DMS53 treated with DMSO at 0.1 percent for 48 hours (cell line): ENCODE data around the gene LCNL1.
A peak's percentile ranks its signal among the peaks of the same experiment; 100 is the strongest.

Source experiments
- DNase-seq: peaks from one replicate; lab custom pipeline; 2025; ENCODE audit not compliant: unreplicated experiment; lab: John Stamatoyannopoulos, UW

The LCNL1 gene

GRCh38 chr9:136982232-136983051 lies at the start of gene LCNL1:
LCNL1 (plus strand) TSS chr9:136982993; CDS start chr9:136983587, 594 bp downstream.
- no peak for DNase-seq

- no peak for DNase-seq
Observed at GRCh38 chr9:136934277-136934676, 48.5 kb upstream of the LCNL1 start.

- DNase-seq: no peak
Observed at GRCh38 chr9:136935651-136936050, 47.1 kb upstream of the LCNL1 start.

GRCh38 chr9:136936645-136937170 lies 46.1 kb upstream of the LCNL1 start:
- DNase-seq: no peak

- DNase-seq: no peak
Observed at GRCh38 chr9:136937186-136938001, 45.4 kb upstream of the LCNL1 start.

GRCh38 chr9:136939431-136939995 lies 43.3 kb upstream of the LCNL1 start:
- DNase-seq: no peak

- no peak for DNase-seq
Observed at GRCh38 chr9:136939996-136940525, 42.7 kb upstream of the LCNL1 start.

- DNase-seq: no peak
Observed at GRCh38 chr9:136940526-136941230, 42.1 kb upstream of the LCNL1 start.

- no peak for DNase-seq
Observed at GRCh38 chr9:136941231-136942111, 41.3 kb upstream of the LCNL1 start.

- DNase-seq: no peak
Observed at GRCh38 chr9:136942112-136942880, 40.5 kb upstream of the LCNL1 start.

- no peak for DNase-seq
Observed at GRCh38 chr9:136942881-136943230, 39.9 kb upstream of the LCNL1 start.

- DNase-seq: no peak
Observed at GRCh38 chr9:136943291-136944211, 39.2 kb upstream of the LCNL1 start.

GRCh38 chr9:136944212-136944518 lies 38.6 kb upstream of the LCNL1 start:
- peak; percentile 18 for DNase-seq

GRCh38 chr9:136944519-136945332 lies 38.1 kb upstream of the LCNL1 start, which contains the start of the genes C8G and FBXW5:
C8G (plus strand) TSS chr9:136945243; CDS start chr9:136945321, 78 bp downstream.
FBXW5 (minus strand) TSS chr9:136944738; CDS start chr9:136944083, 655 bp downstream.
- peak; percentile 86 for DNase-seq

- no peak for DNase-seq
Observed at GRCh38 chr9:136945333-136946227, 37.2 kb upstream of the LCNL1 start.
